Spinal cord (tissue), 10 donors: Measurements from ENCODE around the gene TGFBR2. TPM values are rescaled to one million over a fixed set of nuclear protein-coding genes. Genes with fewer than 3 reads are reported as not detected.
"Not testable (repeated sequence)": the region's sequence is repeated elsewhere in the genome, so short reads cannot be mapped to it uniquely, and the experiment has no call there.

Source experiments
- DNase-seq, 6 donors: peaks; one replicate each; pipeline versions ENCODE4 v3.0.0 to v3.0.0-alpha.2; 2013 to 2015; ENCODE audit warnings: low spot score in 6 of 6, low read depth in 4 of 6
- H3K27ac ChIP-seq: one replicate; pipeline ENCODE4 v1.5.1; 2013; ENCODE audit warnings: low read depth, low read length, control low read depth
- H3K27me3 ChIP-seq: one replicate; pipeline ENCODE4 v1.6.1; 2013; ENCODE audit warnings: low read length; ENCODE audit not compliant: control insufficient read depth, insufficient read depth
- H3K36me3 ChIP-seq: one replicate; pipeline ENCODE4 v1.6.1; 2013; ENCODE audit warnings: low read length; ENCODE audit not compliant: control insufficient read depth, insufficient read depth
- H3K4me1 ChIP-seq: one replicate; pipeline ENCODE4 v1.6.1; 2013; ENCODE audit warnings: low read length; ENCODE audit not compliant: control insufficient read depth, insufficient read depth
- H3K4me3 ChIP-seq: one replicate; pipeline ENCODE4 v1.5.1; 2013; ENCODE audit warnings: low read depth, low read length, control low read depth
- H3K9me3 ChIP-seq: one replicate; pipeline ENCODE4 v1.6.1; 2013; ENCODE audit warnings: low read length; ENCODE audit not compliant: control insufficient read depth, insufficient read depth
- WGBS: methylation state at CpG from one replicate; pipeline ENCODE4 v1.1.5; 2013; ENCODE audit warnings: missing lambda C conversion rate; ENCODE audit not compliant: insufficient coverage; 5-methylcytosine and 5-hydroxymethylcytosine counted together
- polyA plus RNA-seq, 2 donors: library from polyadenylated mRNA; unstranded; fragments of 120-200 nt; gene quantifications; one replicate each; pipeline ENCODE4 v1.2.1, GENCODE V29; 2013; ENCODE audit not compliant: insufficient read length in 2 of 2
- total RNA-seq, 2 donors: library from RNA; depleted of rRNA in 1 of 2; stranded (reverse); fragments of 120-200 nt in 1 of 2; fragments of >200 nt in 1 of 2; gene quantifications; one replicate each; pipeline versions ENCODE4 v1.2.3 to v1.2.4, GENCODE V29; 2013 to 2014
- donor health status: healthy.

TGFBR2 gene
- total and polyA plus RNA-seq, 4 donors, result 25.1 to 76.7 (median 43.1) TPM

- no peak for DNase-seq
- Histone ChIP-seq H3K36me3 (peaks cover 2% of the 10 kb centered on the region), H3K9me3 (no peaks in the 10 kb centered on the region), H3K4me1 (no peaks in the 10 kb centered on the region), H3K27ac (no peak overlapping the region), H3K27me3 (no peaks in the 10 kb centered on the region), H3K4me3 (no peak overlapping the region)
- no CpG with 5 or more reads among the region's 5 CpGs for WGBS
These were observed 61.7 kb downstream of the TGFBR2 start for GRCh38 chr3:30668051-30668609.

- not testable (repeated sequence) for H3K4me3 ChIP-seq, H3K27ac ChIP-seq, DNase-seq, H3K4me1 ChIP-seq, H3K9me3 ChIP-seq, H3K36me3 ChIP-seq, H3K27me3 ChIP-seq
- WGBS, result 92% methylated on average over 4 of the region's 7 CpGs
These were observed 63.0 kb downstream of the TGFBR2 start for GRCh38 chr3:30669360-30669934.

- DNase-seq, result no peak
- H3K27ac ChIP-seq, result no peak overlapping the region
- H3K36me3 ChIP-seq, result peaks cover 2% of the 10 kb centered on the region
- no peaks in the 10 kb centered on the region for H3K9me3 ChIP-seq
- no peaks in the 10 kb centered on the region for H3K27me3 ChIP-seq
- no peaks in the 10 kb centered on the region for H3K4me1 ChIP-seq
- no peak overlapping the region for H3K4me3 ChIP-seq
These were observed 63.9 kb downstream of the TGFBR2 start for GRCh38 chr3:30670292-30670691.

GRCh38 chr3:30671527-30672286 is 65.3 kb downstream of the TGFBR2 start:
- DNase-seq, result no peak
- 97% methylated on average over 15 of the region's 20 CpGs for WGBS
- Histone ChIP-seq H3K4me1 (no peaks in the 10 kb centered on the region), H3K36me3 (peaks cover 2% of the 10 kb centered on the region), H3K4me3 (no peak overlapping the region), H3K27ac (no peak overlapping the region), H3K9me3 (no peaks in the 10 kb centered on the region), H3K27me3 (no peaks in the 10 kb centered on the region)

GRCh38 chr3:30672287-30672735 is 65.9 kb downstream of the TGFBR2 start:
- Histone ChIP-seq H3K9me3 (no peaks in the 10 kb centered on the region), H3K27ac (no peak overlapping the region), H3K4me3 (no peak overlapping the region), H3K4me1 (no peaks in the 10 kb centered on the region), H3K27me3 (no peaks in the 10 kb centered on the region), H3K36me3 (peaks cover 2% of the 10 kb centered on the region)
- WGBS, result 88% methylated on average over 4 of the region's 4 CpGs
- DNase-seq, result no peak

GRCh38 chr3:30672959-30673358 is 66.6 kb downstream of the TGFBR2 start:
- Histone ChIP-seq H3K4me1 (no peaks in the 10 kb centered on the region), H3K4me3 (no peak overlapping the region), H3K27me3 (no peaks in the 10 kb centered on the region), H3K36me3 (peaks cover 2% of the 10 kb centered on the region), H3K27ac (no peak overlapping the region), H3K9me3 (no peaks in the 10 kb centered on the region)
- no peak for DNase-seq
- 88% methylated on average over 1 of the region's 4 CpGs for WGBS

- WGBS, result 83% methylated on average over 2 of the region's 6 CpGs
These were observed 67.3 kb downstream of the TGFBR2 start for GRCh38 chr3:30673425-30674341.

GRCh38 chr3:30675006-30675405 is 68.6 kb downstream of the TGFBR2 start:
- 100% methylated on average over 1 of the region's 2 CpGs for WGBS
- H3K27ac ChIP-seq, result no peak overlapping the region
- no peaks in the 10 kb centered on the region for H3K27me3 ChIP-seq
- no peaks in the 10 kb centered on the region for H3K9me3 ChIP-seq
- H3K4me1 ChIP-seq, result peaks cover 4% of the 10 kb centered on the region
- H3K4me3 ChIP-seq, result no peak overlapping the region
- peaks cover 2% of the 10 kb centered on the region for H3K36me3 ChIP-seq
- DNase-seq, result no peak

More at GRCh38 chr3:30673425-30674341, 67.3 kb downstream of the TGFBR2 start:
- no peaks in the 10 kb centered on the region for H3K9me3 ChIP-seq
- no peaks in the 10 kb centered on the region for H3K4me1 ChIP-seq
- DNase-seq, result no peak
- H3K27ac ChIP-seq, result no peak overlapping the region
- H3K36me3 ChIP-seq, result peaks cover 2% of the 10 kb centered on the region
- H3K27me3 ChIP-seq, result no peaks in the 10 kb centered on the region
- H3K4me3 ChIP-seq, result no peak overlapping the region

- WGBS, result 94% methylated on average over 3 of the region's 5 CpGs
- Histone ChIP-seq H3K4me1 (peaks cover 7% of the 10 kb centered on the region), H3K27ac (no peak overlapping the region), H3K36me3 (peaks cover 2% of the 10 kb centered on the region), H3K4me3 (no peak overlapping the region), H3K9me3 (no peaks in the 10 kb centered on the region), H3K27me3 (no peaks in the 10 kb centered on the region)
- DNase-seq, result no peak
These were observed 69.4 kb downstream of the TGFBR2 start for GRCh38 chr3:30675774-30676173.
